HepG2 (cell line): ENCODE measurements around the gene CLTCL1. TPM values are rescaled to one million over a fixed set of nuclear protein-coding genes. Genes with fewer than 3 reads are reported as not detected.
A peak's percentile ranks its signal among the peaks of the same experiment; 100 is the strongest.

Experiments used
- ATF6 ChIP-seq: sonication (generic); formaldehyde crosslinking; conservative IDR thresholded peaks from 2 replicates; pipeline ENCODE4 v1.4.0; 2020; ENCODE audit warnings: missing genetic modification reagents
- ATF7-NPFF ChIP-seq: sonication (generic); formaldehyde crosslinking; IDR thresholded peaks from 2 replicates; pipeline ENCODE4 v1.8.1; 2023; ENCODE audit warnings: mild to moderate bottlenecking, low read depth, missing genetic modification reagents, moderate library complexity
- CREB3 ChIP-seq: sonication (generic); formaldehyde crosslinking; IDR thresholded peaks from 2 replicates; pipeline ENCODE4 v1.5.0; 2020; ENCODE audit warnings: missing genetic modification reagents
- EEA1 ChIP-seq: sonication (generic); formaldehyde crosslinking; IDR thresholded peaks from 2 replicates; pipeline ENCODE4 v1.5.1; 2020; ENCODE audit warnings: mild to moderate bottlenecking, missing genetic modification reagents, borderline replicate concordance
- ELK4 ChIP-seq: sonication (generic); formaldehyde crosslinking; IDR thresholded peaks from 2 replicates; pipeline ENCODE4 v1.9.0; 2021; ENCODE audit warnings: missing genetic modification reagents, borderline replicate concordance
- HOXA5 ChIP-seq: sonication (generic); formaldehyde crosslinking; IDR thresholded peaks from 2 replicates; pipeline ENCODE4 v1.4.0; 2020; ENCODE audit warnings: missing genetic modification reagents
- KAT7 ChIP-seq: IDR thresholded peaks from 2 replicates; pipeline ENCODE4 v1.6.1; 2018; ENCODE audit warnings: borderline replicate concordance, missing compliant biosample characterization
- NRL ChIP-seq: sonication (generic); formaldehyde crosslinking; IDR thresholded peaks from 2 replicates; pipeline ENCODE4 v1.5.0; 2020; ENCODE audit warnings: missing genetic modification reagents, mild to moderate bottlenecking, moderate library complexity, borderline replicate concordance
- TIGD3 ChIP-seq: sonication (generic); formaldehyde crosslinking; IDR thresholded peaks from 2 replicates; pipeline ENCODE4 v1.5.1; 2020; ENCODE audit warnings: mild to moderate bottlenecking, missing genetic modification reagents, borderline replicate concordance
- TRIM22 ChIP-seq: fragments of 450-650 bp; IDR thresholded peaks from 2 replicates; pipeline ENCODE4 v1.6.1; 2017
- ZBTB20 ChIP-seq: sonication (generic); formaldehyde crosslinking; IDR thresholded peaks from 2 replicates; pipeline ENCODE4 v1.8.1; 2023; ENCODE audit warnings: missing genetic modification reagents, low read depth, mild to moderate bottlenecking, borderline replicate concordance
- ZMAT5 ChIP-seq: sonication (generic); formaldehyde crosslinking; IDR thresholded peaks from 2 replicates; pipeline ENCODE4 v1.5.0; 2020; ENCODE audit warnings: mild to moderate bottlenecking, low read depth, missing genetic modification reagents, borderline replicate concordance
- ZNF12 ChIP-seq: sonication (generic); formaldehyde crosslinking; IDR thresholded peaks from 2 replicates; pipeline ENCODE4 v1.5.0; 2020; ENCODE audit warnings: missing genetic modification reagents
- ZNF235 ChIP-seq: sonication (generic); formaldehyde crosslinking; IDR thresholded peaks from 2 replicates; pipeline ENCODE4 v1.8.1; 2023; ENCODE audit warnings: mild to moderate bottlenecking, missing genetic modification reagents, borderline replicate concordance
- ZNF772 ChIP-seq: sonication (generic); formaldehyde crosslinking; IDR thresholded peaks from 2 replicates; pipeline ENCODE4 v1.5.0; 2020; ENCODE audit warnings: mild to moderate bottlenecking, missing genetic modification reagents
- ZNF850 ChIP-seq: sonication (generic); formaldehyde crosslinking; conservative IDR thresholded peaks from 2 replicates; pipeline ENCODE4 v1.9.0; 2021; ENCODE audit warnings: mild to moderate bottlenecking, missing genetic modification reagents
- ZSCAN20 ChIP-seq: sonication (generic); formaldehyde crosslinking; IDR thresholded peaks from 2 replicates; pipeline ENCODE4 v1.4.0; 2020; ENCODE audit warnings: missing genetic modification reagents, mild to moderate bottlenecking, borderline replicate concordance
- polyA plus RNA-seq, 8 experiments: library from polyadenylated mRNA; depleted of rRNA in 3 of 8; stranded (reverse) in 7 of 8; unstranded in 1 of 8; fragments of >200 nt; fragmentation: Illumina TruSeq in 4 of 8; extraction: Trizol in 4 of 8; gene quantifications; 2 replicates each; pipeline versions ENCODE4 v1.2.1 to v1.2.3, GENCODE V29; 2011 to 2016; ENCODE audit warnings: low read depth in 4 of 8, missing spikeins in 1 of 8, mixed read lengths in 1 of 8; ENCODE audit not compliant: insufficient read depth in 1 of 8
- total RNA-seq, 5 experiments: library from RNA; depleted of rRNA; stranded (reverse); fragments of >200 nt; fragmentation: Illumina TruSeq; extraction: Trizol; gene quantifications; 2 replicates each; pipeline ENCODE4 v1.2.3, GENCODE V29; 2016; ENCODE audit warnings: low read depth in 1 of 5

Gene CLTCL1
- total and polyA plus RNA-seq, 2 of the 13 experiments (the other 11 are each of a cell fraction or from before 2014, with no cell fraction given): 8.1 to 10.9 TPM

- TF ChIP-seq ZBTB20 (CRISPR knock-in tag) (0 out of 2 replicates have a peak, but pooled peaks have one; percentile 18), EEA1 (CRISPR knock-in tag) (peak; percentile 72; the same call in 1 of the 2 replicates), ZNF772 (0 out of 2 replicates have a peak, but pooled peaks have one; percentile 23), ZNF850 (no peak), ATF6 (CRISPR knock-in tag) (no peak), HOXA5 (CRISPR knock-in tag) (0 out of 2 replicates have a peak, but pooled peaks have one; percentile 69), ELK4 (CRISPR knock-in tag) (no peak), ZNF12 (no peak), TRIM22 (no peak), CREB3 (CRISPR knock-in tag) (0 out of 2 replicates have a peak, but pooled peaks have one; percentile 51), NRL (CRISPR knock-in tag) (0 out of 2 replicates have a peak, but pooled peaks have one; percentile 17), ATF7-NPFF (CRISPR knock-in tag) (peak; percentile 60; the same call in 1 of the 2 replicates), ZSCAN20 (no peak), KAT7 (CRISPR knock-in tag) (peak; percentile 67; the same call in 1 of the 2 replicates), ZMAT5 (CRISPR knock-in tag) (no peak), TIGD3 (CRISPR knock-in tag) (no peak), ZNF235 (CRISPR knock-in tag) (0 out of 2 replicates have a peak, but pooled peaks have one; percentile 62)
Observed at GRCh38 chr22:19291580-19292457, at the start of gene CLTCL1 (continued).
